HepG2 (cell line): ENCODE results near the gene NECTIN3. TPM values are rescaled to one million over a fixed set of nuclear protein-coding genes. Genes with fewer than 3 reads are reported as not detected.

ENCODE experiments used
- ARNT ChIP-seq: fragments of 450-650 bp; IDR thresholded peaks from 2 replicates; pipeline ENCODE4 v1.6.1; 2017
- ERF ChIP-seq: IDR thresholded peaks from 2 replicates; pipeline ENCODE4 v1.6.1; 2018; ENCODE audit warnings: missing biosample characterization, missing genetic modification reagents
- GATAD2A ChIP-seq: IDR thresholded peaks from 2 replicates; pipeline ENCODE4 v1.6.1; 2016
- KLF15 ChIP-seq: sonication (generic); formaldehyde crosslinking; IDR thresholded peaks from 2 replicates; pipeline ENCODE4 v1.8.1; 2023; ENCODE audit warnings: borderline replicate concordance, mild to moderate bottlenecking, inconsistent platforms, missing genetic modification reagents, mixed read lengths
- RAD51 ChIP-seq: fragments of 450-650 bp; IDR thresholded peaks from 2 replicates; pipeline ENCODE4 v1.6.1; 2016; ENCODE audit warnings: borderline replicate concordance
- RBAK ChIP-seq: sonication (generic); formaldehyde crosslinking; IDR thresholded peaks from 2 replicates; pipeline ENCODE4 v1.5.1; 2020; ENCODE audit warnings: mild to moderate bottlenecking, missing genetic modification reagents
- SIN3A ChIP-seq: IDR thresholded peaks from 2 replicates; pipeline ENCODE4 v1.6.1; 2011; ENCODE audit warnings: low read depth, mild to moderate bottlenecking, control low read depth, low read length, borderline replicate concordance
- TBP ChIP-seq: sonication (generic); formaldehyde crosslinking; IDR thresholded peaks from 2 replicates; pipeline ENCODE4 v1.5.0; 2020; ENCODE audit warnings: missing genetic modification reagents
- ZFP82 ChIP-seq: sonication (generic); formaldehyde crosslinking; IDR thresholded peaks from 2 replicates; pipeline ENCODE4 v1.5.1; 2020; ENCODE audit warnings: mild to moderate bottlenecking, missing genetic modification reagents, borderline replicate concordance
- ZFY ChIP-seq: sonication (generic); formaldehyde crosslinking; IDR thresholded peaks from 2 replicates; pipeline ENCODE4 v1.4.0; 2020; ENCODE audit warnings: missing genetic modification reagents
- ZMYM4 ChIP-seq: sonication (generic); formaldehyde crosslinking; IDR thresholded peaks from 2 replicates; pipeline ENCODE4 v1.8.1; 2023; ENCODE audit warnings: mild to moderate bottlenecking, missing genetic modification reagents
- ZNF232 ChIP-seq: sonication (generic); formaldehyde crosslinking; IDR thresholded peaks from 2 replicates; pipeline ENCODE4 v1.4.0; 2020; ENCODE audit warnings: missing genetic modification reagents, borderline replicate concordance
- ZNF331 ChIP-seq: sonication (generic); formaldehyde crosslinking; IDR thresholded peaks from 2 replicates; pipeline ENCODE4 v1.4.0; 2020; ENCODE audit warnings: missing genetic modification reagents
- ZNF337 ChIP-seq: sonication (generic); formaldehyde crosslinking; IDR thresholded peaks from 2 replicates; pipeline ENCODE4 v1.5.1; 2020; ENCODE audit warnings: missing genetic modification reagents, low read depth, mild to moderate bottlenecking, borderline replicate concordance
- ZNF747 ChIP-seq: sonication (generic); formaldehyde crosslinking; IDR thresholded peaks from 2 replicates; pipeline ENCODE4 v1.8.1; 2023; ENCODE audit warnings: missing genetic modification reagents, mild to moderate bottlenecking, borderline replicate concordance
- ZNF777 ChIP-seq: sonication (generic); formaldehyde crosslinking; IDR thresholded peaks from 2 replicates; pipeline ENCODE4 v1.4.0; 2020; ENCODE audit warnings: missing genetic modification reagents
- ZNF790 ChIP-seq: sonication (generic); formaldehyde crosslinking; IDR thresholded peaks from 2 replicates; pipeline ENCODE4 v1.8.0; 2022; ENCODE audit warnings: missing genetic modification reagents, mild to moderate bottlenecking, borderline replicate concordance
- polyA plus RNA-seq, 8 experiments: library from polyadenylated mRNA; depleted of rRNA in 3 of 8; stranded (reverse) in 7 of 8; unstranded in 1 of 8; fragments of >200 nt; fragmentation: Illumina TruSeq in 4 of 8; extraction: Trizol in 4 of 8; gene quantifications; 2 replicates each; pipeline versions ENCODE4 v1.2.1 to v1.2.3, GENCODE V29; 2011 to 2016; ENCODE audit warnings: low read depth in 4 of 8, missing spikeins in 1 of 8, mixed read lengths in 1 of 8; ENCODE audit not compliant: insufficient read depth in 1 of 8
- total RNA-seq, 5 experiments: library from RNA; depleted of rRNA; stranded (reverse); fragments of >200 nt; fragmentation: Illumina TruSeq; extraction: Trizol; gene quantifications; 2 replicates each; pipeline ENCODE4 v1.2.3, GENCODE V29; 2016; ENCODE audit warnings: low read depth in 1 of 5
- TF ChIP-seq, protein P1 (sequence below): sonication (generic); formaldehyde crosslinking; IDR thresholded peaks from 2 replicates; pipeline ENCODE4 v1.5.0; 2020; ENCODE audit warnings: mild to moderate bottlenecking, missing genetic modification reagents, moderate library complexity
- TF ChIP-seq, protein P2 (sequence below): sonication (generic); formaldehyde crosslinking; IDR thresholded peaks from 2 replicates; pipeline ENCODE4 v1.9.0; 2021; ENCODE audit warnings: missing genetic modification reagents, mild to moderate bottlenecking, borderline replicate concordance
- TF ChIP-seq, protein P3 (sequence below): sonication (generic); formaldehyde crosslinking; IDR thresholded peaks from 2 replicates; pipeline ENCODE4 v1.5.1; 2020; ENCODE audit warnings: mild to moderate bottlenecking, missing genetic modification reagents, moderate library complexity
- TF ChIP-seq, protein P4 (sequence below): sonication (generic); formaldehyde crosslinking; IDR thresholded peaks from 2 replicates; pipeline ENCODE4 v1.4.0; 2020; ENCODE audit warnings: mild to moderate bottlenecking, missing genetic modification reagents
- TF ChIP-seq, protein P5 (sequence below): sonication (generic); formaldehyde crosslinking; IDR thresholded peaks from 2 replicates; pipeline ENCODE4 v1.8.1; 2023; ENCODE audit warnings: mild to moderate bottlenecking, inconsistent platforms, moderate library complexity, missing genetic modification reagents, borderline replicate concordance

NECTIN3 gene
- total and polyA plus RNA-seq, 2 of the 13 experiments (the other 11 are each of a cell fraction or from before 2014, with no cell fraction given) = 10.4 to 45.1 TPM

DNA sequence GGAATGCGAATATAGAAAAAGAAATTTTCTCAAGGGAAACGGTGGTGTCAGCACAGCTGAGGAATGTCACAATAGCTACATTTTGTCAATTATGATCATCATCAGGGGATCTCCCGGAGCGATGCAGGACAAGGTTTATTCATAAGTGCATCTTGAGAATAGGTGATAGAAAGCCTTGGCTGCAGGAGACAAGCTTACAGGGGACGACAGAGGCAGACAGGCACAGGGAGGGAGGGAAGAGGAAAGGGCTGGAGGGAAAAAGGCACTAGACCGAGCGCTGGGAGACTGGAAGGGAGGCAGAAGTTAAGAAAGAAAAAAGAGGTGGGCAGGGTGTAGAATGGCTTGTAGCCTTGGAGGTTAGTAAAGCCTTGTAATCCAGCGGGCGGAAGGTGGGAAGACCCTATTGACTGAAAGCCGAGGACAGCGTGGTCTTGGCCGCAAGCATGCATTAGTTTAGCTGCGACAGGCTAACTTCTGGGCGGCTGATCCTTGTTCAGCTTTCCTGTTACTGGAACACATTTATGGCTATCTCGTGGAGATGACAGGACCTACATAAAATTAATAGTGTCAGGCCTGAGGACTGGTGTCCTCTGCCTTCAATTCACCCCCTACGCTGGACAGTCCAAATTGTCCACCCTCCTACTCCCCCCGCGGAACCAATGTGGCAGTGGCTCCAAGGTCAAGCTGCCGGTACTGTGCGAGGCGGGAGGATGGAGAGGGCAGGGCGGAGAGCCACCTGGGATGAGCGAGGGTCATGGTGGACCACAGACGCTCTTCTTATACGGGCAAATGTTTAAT lies 1.4 kb upstream of the NECTIN3 start (continued):
- TF ChIP-seq, protein P1, sequence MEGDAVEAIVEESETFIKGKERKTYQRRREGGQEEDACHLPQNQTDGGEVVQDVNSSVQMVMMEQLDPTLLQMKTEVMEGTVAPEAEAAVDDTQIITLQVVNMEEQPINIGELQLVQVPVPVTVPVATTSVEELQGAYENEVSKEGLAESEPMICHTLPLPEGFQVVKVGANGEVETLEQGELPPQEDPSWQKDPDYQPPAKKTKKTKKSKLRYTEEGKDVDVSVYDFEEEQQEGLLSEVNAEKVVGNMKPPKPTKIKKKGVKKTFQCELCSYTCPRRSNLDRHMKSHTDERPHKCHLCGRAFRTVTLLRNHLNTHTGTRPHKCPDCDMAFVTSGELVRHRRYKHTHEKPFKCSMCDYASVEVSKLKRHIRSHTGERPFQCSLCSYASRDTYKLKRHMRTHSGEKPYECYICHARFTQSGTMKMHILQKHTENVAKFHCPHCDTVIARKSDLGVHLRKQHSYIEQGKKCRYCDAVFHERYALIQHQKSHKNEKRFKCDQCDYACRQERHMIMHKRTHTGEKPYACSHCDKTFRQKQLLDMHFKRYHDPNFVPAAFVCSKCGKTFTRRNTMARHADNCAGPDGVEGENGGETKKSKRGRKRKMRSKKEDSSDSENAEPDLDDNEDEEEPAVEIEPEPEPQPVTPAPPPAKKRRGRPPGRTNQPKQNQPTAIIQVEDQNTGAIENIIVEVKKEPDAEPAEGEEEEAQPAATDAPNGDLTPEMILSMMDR (CRISPR knock-in tag) = no peak
- TF ChIP-seq ZNF337 (CRISPR knock-in tag) = 0 out of 2 replicates have a peak, but pooled peaks have one; percentile 23
- no peak for TF ChIP-seq ZNF747 (CRISPR knock-in tag)
- TF ChIP-seq, protein P2, sequence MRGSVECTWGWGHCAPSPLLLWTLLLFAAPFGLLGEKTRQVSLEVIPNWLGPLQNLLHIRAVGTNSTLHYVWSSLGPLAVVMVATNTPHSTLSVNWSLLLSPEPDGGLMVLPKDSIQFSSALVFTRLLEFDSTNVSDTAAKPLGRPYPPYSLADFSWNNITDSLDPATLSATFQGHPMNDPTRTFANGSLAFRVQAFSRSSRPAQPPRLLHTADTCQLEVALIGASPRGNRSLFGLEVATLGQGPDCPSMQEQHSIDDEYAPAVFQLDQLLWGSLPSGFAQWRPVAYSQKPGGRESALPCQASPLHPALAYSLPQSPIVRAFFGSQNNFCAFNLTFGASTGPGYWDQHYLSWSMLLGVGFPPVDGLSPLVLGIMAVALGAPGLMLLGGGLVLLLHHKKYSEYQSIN = no peak
- TF ChIP-seq ZNF331 = no peak
- no peak for TF ChIP-seq ZFP82
- no peak for TF ChIP-seq ARNT
- no peak for TF ChIP-seq TBP (CRISPR knock-in tag)
- no peak for TF ChIP-seq RAD51
- TF ChIP-seq, protein P3, sequence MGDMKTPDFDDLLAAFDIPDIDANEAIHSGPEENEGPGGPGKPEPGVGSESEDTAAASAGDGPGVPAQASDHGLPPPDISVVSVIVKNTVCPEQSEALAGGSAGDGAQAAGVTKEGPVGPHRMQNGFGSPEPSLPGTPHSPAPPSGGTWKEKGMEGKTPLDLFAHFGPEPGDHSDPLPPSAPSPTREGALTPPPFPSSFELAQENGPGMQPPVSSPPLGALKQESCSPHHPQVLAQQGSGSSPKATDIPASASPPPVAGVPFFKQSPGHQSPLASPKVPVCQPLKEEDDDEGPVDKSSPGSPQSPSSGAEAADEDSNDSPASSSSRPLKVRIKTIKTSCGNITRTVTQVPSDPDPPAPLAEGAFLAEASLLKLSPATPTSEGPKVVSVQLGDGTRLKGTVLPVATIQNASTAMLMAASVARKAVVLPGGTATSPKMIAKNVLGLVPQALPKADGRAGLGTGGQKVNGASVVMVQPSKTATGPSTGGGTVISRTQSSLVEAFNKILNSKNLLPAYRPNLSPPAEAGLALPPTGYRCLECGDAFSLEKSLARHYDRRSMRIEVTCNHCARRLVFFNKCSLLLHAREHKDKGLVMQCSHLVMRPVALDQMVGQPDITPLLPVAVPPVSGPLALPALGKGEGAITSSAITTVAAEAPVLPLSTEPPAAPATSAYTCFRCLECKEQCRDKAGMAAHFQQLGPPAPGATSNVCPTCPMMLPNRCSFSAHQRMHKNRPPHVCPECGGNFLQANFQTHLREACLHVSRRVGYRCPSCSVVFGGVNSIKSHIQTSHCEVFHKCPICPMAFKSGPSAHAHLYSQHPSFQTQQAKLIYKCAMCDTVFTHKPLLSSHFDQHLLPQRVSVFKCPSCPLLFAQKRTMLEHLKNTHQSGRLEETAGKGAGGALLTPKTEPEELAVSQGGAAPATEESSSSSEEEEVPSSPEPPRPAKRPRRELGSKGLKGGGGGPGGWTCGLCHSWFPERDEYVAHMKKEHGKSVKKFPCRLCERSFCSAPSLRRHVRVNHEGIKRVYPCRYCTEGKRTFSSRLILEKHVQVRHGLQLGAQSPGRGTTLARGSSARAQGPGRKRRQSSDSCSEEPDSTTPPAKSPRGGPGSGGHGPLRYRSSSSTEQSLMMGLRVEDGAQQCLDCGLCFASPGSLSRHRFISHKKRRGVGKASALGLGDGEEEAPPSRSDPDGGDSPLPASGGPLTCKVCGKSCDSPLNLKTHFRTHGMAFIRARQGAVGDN (CRISPR knock-in tag) = peak; percentile 52
- no peak; the same call in 1 of the 2 replicates for TF ChIP-seq ZMYM4 (CRISPR knock-in tag)
- no peak for TF ChIP-seq RBAK (CRISPR knock-in tag)
- TF ChIP-seq ZNF777 (CRISPR knock-in tag) = no peak
- TF ChIP-seq ERF (CRISPR knock-in tag) = no peak
- no peak for TF ChIP-seq ZNF232 (CRISPR knock-in tag)
- TF ChIP-seq GATAD2A = peak; percentile 10; the same call in 1 of the 2 replicates
- TF ChIP-seq KLF15 (CRISPR knock-in tag) = no peak
- TF ChIP-seq, protein P4, sequence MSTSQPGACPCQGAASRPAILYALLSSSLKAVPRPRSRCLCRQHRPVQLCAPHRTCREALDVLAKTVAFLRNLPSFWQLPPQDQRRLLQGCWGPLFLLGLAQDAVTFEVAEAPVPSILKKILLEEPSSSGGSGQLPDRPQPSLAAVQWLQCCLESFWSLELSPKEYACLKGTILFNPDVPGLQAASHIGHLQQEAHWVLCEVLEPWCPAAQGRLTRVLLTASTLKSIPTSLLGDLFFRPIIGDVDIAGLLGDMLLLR (CRISPR knock-in tag) = no peak
- TF ChIP-seq, protein P5, sequence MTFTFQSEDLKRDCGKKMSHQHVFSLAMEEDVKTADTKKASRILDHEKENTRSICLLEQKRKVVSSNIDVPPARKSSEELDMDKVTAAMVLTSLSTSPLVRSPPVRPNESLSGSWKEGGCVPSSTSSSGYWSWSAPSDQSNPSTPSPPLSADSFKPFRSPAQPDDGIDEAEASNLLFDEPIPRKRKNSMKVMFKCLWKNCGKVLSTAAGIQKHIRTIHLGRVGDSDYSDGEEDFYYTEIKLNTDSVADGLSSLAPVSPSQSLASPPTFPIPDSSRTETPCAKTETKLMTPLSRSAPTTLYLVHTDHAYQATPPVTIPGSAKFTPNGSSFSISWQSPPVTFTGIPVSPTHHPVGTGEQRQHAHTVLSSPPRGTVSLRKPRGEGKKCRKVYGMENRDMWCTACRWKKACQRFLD (CRISPR knock-in tag) = no peak
- TF ChIP-seq ZNF790 (CRISPR knock-in tag) = no peak
- TF ChIP-seq ZFY (CRISPR knock-in tag) = no peak; the same call in 1 of the 2 replicates
- TF ChIP-seq SIN3A = no peak
